HG02943 (cell line): ENCODE measurements around the gene UGT2B11.
"Not testable (repeated sequence)": the region's sequence is repeated elsewhere in the genome, so short reads cannot be mapped to it uniquely, and the experiment has no call there.

Experiments
- ATAC-seq: cut with Tn5 transposase; IDR thresholded peaks from one replicate; pipeline ENCODE4 v1.9.1; 2021; ENCODE audit warnings: mild to moderate bottlenecking, low read depth, moderate library complexity; ENCODE audit not compliant: unreplicated experiment

UGT2B11 gene

DNA sequence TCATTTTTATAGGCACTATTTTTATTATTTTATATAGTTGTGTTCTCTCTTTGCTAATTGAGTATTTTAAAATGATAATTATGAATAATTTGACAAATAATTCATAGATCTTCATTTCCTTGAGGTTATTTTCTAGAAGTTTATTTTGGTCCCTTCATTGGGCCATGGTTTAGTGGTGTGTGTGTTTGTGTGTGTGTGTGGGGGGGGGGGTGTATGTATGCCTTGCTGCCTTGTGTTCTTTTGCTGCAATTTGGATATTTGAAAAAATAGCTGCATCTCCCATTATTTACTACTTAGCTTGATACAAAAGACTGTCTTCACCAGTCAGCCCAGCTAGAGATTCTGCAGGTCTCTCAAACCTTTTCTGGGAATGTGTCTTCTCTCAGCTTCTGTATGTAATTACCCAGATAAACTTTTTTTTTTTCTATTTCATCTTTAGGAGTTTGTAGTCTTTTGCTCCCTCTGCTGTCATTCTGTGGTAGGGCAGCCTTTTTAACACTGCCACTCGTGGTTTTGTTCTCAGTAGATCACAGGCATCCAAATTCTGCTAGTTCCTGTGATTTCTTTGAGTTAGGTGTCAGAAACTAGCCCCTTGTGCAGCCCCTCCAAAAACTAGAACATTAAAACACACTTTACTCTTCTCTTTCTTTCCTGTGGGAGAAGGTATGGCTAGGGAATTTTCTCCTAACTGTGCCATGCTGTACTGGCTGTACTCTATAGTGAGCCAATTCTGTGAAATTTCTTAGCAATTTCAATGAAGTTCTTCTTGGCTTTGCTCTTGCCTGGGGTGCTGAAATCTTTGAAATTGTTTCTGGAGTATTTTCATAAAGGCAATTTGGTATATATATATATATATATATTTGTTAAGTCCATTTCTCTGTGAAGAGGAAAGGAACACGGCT is 44.1 kb downstream of the UGT2B11 start:
- peak; percentile 77 for ATAC-seq

GRCh38 chr4:69169171-69169570 is 45.4 kb downstream of the UGT2B11 start:
- ATAC-seq: not testable (repeated sequence)

- ATAC-seq: no peak
These were observed 47.2 kb downstream of the UGT2B11 start for GRCh38 chr4:69167300-69167699.

DNA sequence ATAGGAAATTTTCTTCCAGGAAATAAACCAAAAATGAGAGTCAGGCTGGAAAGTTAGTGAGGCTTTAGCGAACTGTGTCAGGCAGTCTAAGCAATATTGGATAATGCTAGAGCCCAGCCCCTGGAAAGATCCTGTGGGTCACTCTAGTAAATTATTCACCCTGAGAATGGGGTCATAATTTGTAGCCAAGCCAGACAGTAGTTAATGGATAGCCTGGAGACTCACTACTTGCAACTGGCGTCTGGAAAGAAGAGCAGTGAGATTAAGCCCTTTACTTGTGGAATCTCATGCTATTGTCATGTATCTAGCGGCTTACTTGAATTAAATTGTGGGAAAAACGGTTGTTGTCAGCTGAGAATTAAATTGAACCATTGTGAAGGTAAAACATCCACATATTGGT is 48.2 kb downstream of the UGT2B11 start:
- not testable (repeated sequence) for ATAC-seq

DNA sequence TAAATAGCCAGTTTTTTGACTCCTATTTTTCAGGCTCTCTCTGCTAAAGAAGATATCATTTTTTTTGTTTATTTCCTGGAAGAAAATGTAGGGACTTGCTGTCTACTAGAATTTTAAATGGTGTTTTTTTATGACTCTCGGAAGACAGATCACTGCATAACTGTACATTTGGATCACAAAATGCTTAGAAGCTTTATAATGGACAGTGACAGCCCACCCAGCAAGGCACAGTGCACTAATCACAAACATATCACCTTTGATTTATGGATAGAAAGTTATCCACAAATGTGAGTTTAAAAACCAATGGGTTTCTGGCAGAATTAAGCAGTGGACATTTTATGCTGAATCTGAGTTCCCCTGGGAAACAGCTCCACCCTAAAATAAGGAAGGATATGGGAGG is 48.8 kb downstream of the UGT2B11 start:
- not testable (repeated sequence) for ATAC-seq

DNA sequence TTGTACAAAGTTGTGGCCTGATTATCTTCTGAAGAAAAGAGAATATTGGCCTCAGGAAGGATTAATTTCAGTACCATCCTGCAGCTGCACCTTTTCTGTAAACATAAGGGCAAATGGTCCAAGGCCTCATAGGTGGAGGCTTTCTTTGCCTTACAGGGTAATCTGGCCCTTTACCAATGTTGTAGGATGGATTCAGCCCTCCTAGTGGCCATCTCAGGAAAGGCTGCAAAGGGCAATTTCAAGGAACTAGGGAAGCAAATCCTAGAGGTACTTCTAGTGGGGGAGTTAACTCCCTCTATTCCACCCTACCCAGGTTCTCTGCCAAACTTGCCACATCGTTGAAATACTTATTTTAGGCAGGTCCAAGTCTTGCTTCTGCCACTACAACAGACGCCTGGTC is 57.6 kb downstream of the UGT2B11 start:
- no peak for ATAC-seq

DNA sequence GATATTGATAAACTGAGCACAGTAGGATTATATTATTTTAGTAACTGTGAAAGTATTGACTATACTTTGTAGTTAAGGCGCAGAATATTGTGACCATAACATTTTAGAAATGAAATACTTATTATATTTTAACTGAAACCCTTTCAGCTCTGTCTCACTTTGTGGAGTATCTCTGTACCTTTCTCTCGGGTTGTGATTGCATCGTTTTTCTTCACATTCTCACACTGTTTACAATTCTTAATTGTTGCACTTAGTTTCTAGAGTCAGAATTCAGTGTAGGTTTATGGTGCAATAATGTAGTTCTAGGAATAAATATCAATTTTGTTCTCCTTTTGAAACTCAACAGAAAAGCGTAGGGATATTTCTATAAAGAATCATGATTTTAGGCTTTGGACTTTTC is 60.5 kb downstream of the UGT2B11 start:
- ATAC-seq: no peak
